Mucosa of descending colon (tissue), 3 donors: ENCODE results near the gene MRPL41. TPM values are rescaled to one million over a fixed set of nuclear protein-coding genes. Genes with fewer than 3 reads are reported as not detected.
"Not testable (repeated sequence)": the region's sequence is repeated elsewhere in the genome, so short reads cannot be mapped to it uniquely, and the experiment has no call there.

Experiments used
- ATAC-seq: fragments of 200-7000 bp; cut with Tn5 transposase; one replicate; pipeline ENCODE4 v1.9.1; 2020; ENCODE audit warnings: mild to moderate bottlenecking, moderate library complexity
- DNase-seq, 3 donors: peaks; one replicate each; pipeline ENCODE4 v3.0.0-alpha.2; 2020
- H3K36me3 ChIP-seq: fragments of 200-600 bp; one replicate; pipeline ENCODE4 v1.8.0; 2021; ENCODE audit warnings: low read depth, mild to moderate bottlenecking
- H3K4me1 ChIP-seq: fragments of 200-600 bp; one replicate; pipeline ENCODE4 v1.8.0; 2021; ENCODE audit warnings: low read depth, mild to moderate bottlenecking
- H3K4me3 ChIP-seq: fragments of 200-600 bp; one replicate; pipeline ENCODE4 v1.8.0; 2021; ENCODE audit warnings: mild to moderate bottlenecking
- H3K9me3 ChIP-seq: fragments of 200-600 bp; one replicate; pipeline ENCODE4 v1.8.0; 2021; ENCODE audit warnings: mild to moderate bottlenecking
- CTCF ChIP-seq: fragments of 200-600 bp; IDR thresholded peaks from one replicate; pipeline ENCODE4 v1.8.0; 2022; ENCODE audit warnings: antibody characterized with exemption, mild to moderate bottlenecking
- intact Hi-C, 2 donors: fragments of 100-400 bp; cut with DNase I in 1 of 2; cut with micrococcal nuclease in 1 of 2; formaldehyde crosslinking; loops; one replicate each; pipeline versions ENCODE4 v1.11.0 to v1.11.1; 2022; cut with DNase I, micrococcal nuclease
- total RNA-seq, 3 donors: library from RNA; stranded (reverse); fragmentation: NEBNext Ultra II Directional in 2 of 3; extraction: Animal tissue kit (Norgen Biotek cat#: 25700) in 2 of 3; gene quantifications; one replicate each; pipeline versions ENCODE4 v1.2.1 to v1.2.4, GENCODE V29; 2021 to 2023
- donor health status: DM: no; HTN: no; CAD: no; lungs with moderate emphysema.
- donor health status: DM: no; HTN: no; CAD: no.
- donor health status: DM: no; HTN: yes; CAD: no.

MRPL41 gene
- total RNA-seq, 3 donors from 2014 or later, result 67.1 to 93.8 (median 93.5) TPM

DNA sequence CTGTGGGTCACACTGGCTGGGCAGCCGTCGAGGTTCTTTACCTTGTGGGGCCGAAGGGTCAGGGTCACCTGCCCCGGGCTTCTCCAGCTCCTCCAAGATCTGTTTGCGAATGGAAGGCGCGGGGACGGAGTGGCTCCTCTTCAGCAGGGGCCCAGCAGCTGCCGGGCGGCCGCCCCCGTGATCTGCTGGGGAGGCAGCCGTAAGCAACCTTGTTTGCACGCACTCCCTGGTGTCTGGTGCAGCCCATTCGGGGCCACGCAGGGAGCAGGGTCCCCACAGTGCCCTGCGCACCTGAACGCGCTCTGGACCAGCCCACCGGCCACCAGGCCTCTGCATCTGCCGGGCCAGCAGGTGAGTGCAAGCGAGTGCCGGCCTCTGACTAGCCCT, 36.3 kb upstream of the MRPL41 start:
- TF ChIP-seq CTCF, result no peak
- intact Hi-C loops, result no loop called here
- DNase-seq (peak in 1 of 3 donors; percentile 46), ATAC-seq (no peak)
- Histone ChIP-seq H3K36me3 (no peaks in the 10 kb centered on the region), H3K4me3 (no peak overlapping the region), H3K9me3 (no peaks in the 10 kb centered on the region), H3K4me1 (no peaks in the 10 kb centered on the region)

- DNase-seq (peak in 1 of 3 donors; percentile 29), ATAC-seq (no peak)
- no peak for TF ChIP-seq CTCF
- no peaks in the 10 kb centered on the region for H3K4me1 ChIP-seq
- intact Hi-C loops, result no loop called here
- no peak overlapping the region for H3K4me3 ChIP-seq
- H3K36me3 ChIP-seq, result no peaks in the 10 kb centered on the region
- no peaks in the 10 kb centered on the region for H3K9me3 ChIP-seq
These were observed 35.3 kb upstream of the MRPL41 start for GRCh38 chr9:137516144-137516917.

GRCh38 chr9:137518661-137519459, 32.8 kb upstream of the MRPL41 start:
- intact Hi-C loops, H3K4me3 ChIP-seq, H3K4me1 ChIP-seq, H3K36me3 ChIP-seq, ATAC-seq, H3K9me3 ChIP-seq: not testable (repeated sequence)
- peak in 1 of 3 donors; percentile 19 for DNase-seq

- no peak overlapping the region for H3K4me3 ChIP-seq
- H3K9me3 ChIP-seq, result no peaks in the 10 kb centered on the region
- ATAC-seq, result no peak
- intact Hi-C loops, result no loop called here
- H3K36me3 ChIP-seq, result no peaks in the 10 kb centered on the region
- H3K4me1 ChIP-seq, result no peaks in the 10 kb centered on the region
- no peak for TF ChIP-seq CTCF
- peak in 1 of 3 donors; percentile 37 for DNase-seq
These were observed 32.1 kb upstream of the MRPL41 start for GRCh38 chr9:137519553-137519952.

DNA sequence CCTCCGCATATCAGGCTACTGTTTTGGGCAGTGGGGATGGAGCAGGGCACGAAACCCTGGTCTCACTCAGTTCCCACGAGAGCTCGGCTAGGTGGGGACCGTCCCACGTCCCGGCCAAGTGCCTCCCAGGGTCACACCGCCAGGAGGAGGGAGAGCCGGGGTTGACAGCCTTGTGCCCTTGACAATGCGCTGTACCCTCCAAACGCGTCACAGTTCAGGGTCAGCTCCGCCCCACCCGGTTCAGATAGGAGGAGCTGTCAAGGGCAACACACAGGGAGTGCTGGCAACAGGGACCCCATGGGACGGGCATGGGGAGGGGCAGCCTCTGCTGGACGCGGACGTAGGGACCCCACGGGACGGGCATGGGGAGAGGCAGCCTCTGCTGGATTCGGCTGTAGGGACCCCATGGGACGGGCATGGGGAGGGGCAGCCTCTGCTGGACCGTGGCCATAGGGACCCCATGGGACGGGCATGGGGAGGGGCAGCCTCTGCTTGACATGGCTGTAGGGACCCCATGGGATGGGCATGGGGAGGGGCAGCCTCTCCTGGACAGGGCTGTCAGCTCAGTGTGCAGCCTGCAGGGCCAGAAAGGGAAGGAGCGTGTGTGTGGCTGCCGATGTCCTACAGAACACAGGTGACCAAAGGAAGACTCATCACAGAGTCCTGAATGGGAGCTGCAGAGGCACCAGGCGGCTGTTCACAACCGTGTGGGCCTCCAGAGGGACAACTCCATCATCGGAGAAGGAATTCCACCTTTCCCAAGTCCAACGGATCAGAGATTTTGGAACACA, 30.9 kb upstream of the MRPL41 start:
- intact Hi-C loops, result no loop called here
- H3K4me1 ChIP-seq, result no peaks in the 10 kb centered on the region
- H3K4me3 ChIP-seq, result no peak overlapping the region
- no peaks in the 10 kb centered on the region for H3K9me3 ChIP-seq
- no peak for ATAC-seq
- no peaks in the 10 kb centered on the region for H3K36me3 ChIP-seq
- DNase-seq, result peak in 1 of 3 donors; percentile 29
- TF ChIP-seq CTCF, result no peak
